WTC11 (cell line): ENCODE results near the gene FHOD3. TPM values are rescaled to one million over a fixed set of nuclear protein-coding genes. Genes with fewer than 3 reads are reported as not detected.

Experiments used
- ATAC-seq: fragments of 200-7000 bp; cut with Tn5 transposase; 2 replicates; pipeline ENCODE4 v1.10.0; 2021; ENCODE audit warnings: mild to moderate bottlenecking, moderate library complexity
- CTCF ChIA-PET: fragments of 300-600 bp; sonication (Branson Sonifier 250); formaldehyde crosslinking; loops from one replicate; lab custom pipeline; 2021; ENCODE audit warnings: antibody characterized with exemption; lab: Charles Lee
- POLR2A ChIA-PET: fragments of 350-600 bp; sonication (Branson Sonifier 250); formaldehyde crosslinking; loops from one replicate; lab custom pipeline; 2021; ENCODE audit warnings: antibody characterized with exemption; lab: Charles Lee
- DNase-seq: peaks from one replicate; pipeline ENCODE4 v3.0.0; 2021; ENCODE audit warnings: low spot score
- H3K27ac Mint-ChIP-seq: 2 replicates; pipeline ENCODE4 v1.8.0; 2021; ENCODE audit warnings: mixed read lengths
- H3K27me3 Mint-ChIP-seq: 2 replicates; pipeline ENCODE4 v1.8.0; 2021; ENCODE audit warnings: low read depth, mild to moderate bottlenecking, moderate library complexity, mixed read lengths
- H3K36me3 Mint-ChIP-seq: 2 replicates; pipeline ENCODE4 v1.8.0; 2021; ENCODE audit warnings: mixed read lengths
- H3K4me1 Mint-ChIP-seq: 2 replicates; pipeline ENCODE4 v1.8.0; 2022; ENCODE audit warnings: mixed read lengths
- H3K4me3 Mint-ChIP-seq: 2 replicates; pipeline ENCODE4 v1.8.0; 2021; ENCODE audit warnings: mild to moderate bottlenecking, moderate library complexity, mixed read lengths
- H3K9me3 Mint-ChIP-seq: 2 replicates; pipeline ENCODE4 v1.8.0; 2021; ENCODE audit warnings: mixed read lengths
- AR ChIP-seq: fragments of 250-450 bp; sonication (Bioruptor Pico); IDR thresholded peaks from 2 replicates; pipeline ENCODE4 v1.9.0; 2021; ENCODE audit warnings: mild to moderate bottlenecking
- ATF6 ChIP-seq: sonication (generic); formaldehyde crosslinking; IDR thresholded peaks from 2 replicates; pipeline ENCODE4 v1.8.1; 2023; ENCODE audit warnings: mild to moderate bottlenecking, missing genetic modification reagents
- CTCF ChIP-seq: fragments of 200-600 bp; IDR thresholded peaks from 2 replicates; pipeline ENCODE4 v1.8.0; 2022; ENCODE audit warnings: antibody characterized with exemption
- ELF4 ChIP-seq: sonication (generic); formaldehyde crosslinking; IDR thresholded peaks from 2 replicates; pipeline ENCODE4 v1.8.1; 2022; ENCODE audit warnings: low read depth, mild to moderate bottlenecking, moderate library complexity, missing genetic modification reagents
- JUN ChIP-seq: sonication (generic); formaldehyde crosslinking; IDR thresholded peaks from 2 replicates; pipeline ENCODE4 v1.8.0; 2023; ENCODE audit warnings: mild to moderate bottlenecking, missing genetic modification reagents
- MYBL2 ChIP-seq: sonication (generic); formaldehyde crosslinking; IDR thresholded peaks from 2 replicates; pipeline ENCODE4 v1.8.1; 2023; ENCODE audit warnings: mild to moderate bottlenecking, moderate library complexity, missing genetic modification reagents
- NR1H2 ChIP-seq: sonication (generic); formaldehyde crosslinking; IDR thresholded peaks from 2 replicates; pipeline ENCODE4 v1.9.0; 2021; ENCODE audit warnings: mild to moderate bottlenecking, moderate library complexity, missing genetic modification reagents
- RORB ChIP-seq: fragments of 250-450 bp; sonication (Bioruptor Pico); IDR thresholded peaks from 2 replicates; pipeline ENCODE4 v1.9.0; 2021; ENCODE audit warnings: mild to moderate bottlenecking
- SMAD3 ChIP-seq: sonication (generic); formaldehyde crosslinking; IDR thresholded peaks from 2 replicates; pipeline ENCODE4 v1.8.0; 2022; ENCODE audit warnings: missing genetic modification reagents, mild to moderate bottlenecking, borderline replicate concordance
- ZBTB21 ChIP-seq: sonication (generic); formaldehyde crosslinking; IDR thresholded peaks from 2 replicates; pipeline ENCODE4 v1.8.1; 2023; ENCODE audit warnings: mild to moderate bottlenecking, missing genetic modification reagents, borderline replicate concordance
- ZMAT4 ChIP-seq: fragments of 250-450 bp; sonication (Bioruptor Pico); IDR thresholded peaks from 2 replicates; pipeline ENCODE4 v1.9.0; 2021; ENCODE audit warnings: mild to moderate bottlenecking
- ZNF423 ChIP-seq: fragments of 250-450 bp; sonication (Bioruptor Pico); IDR thresholded peaks from 2 replicates; pipeline ENCODE4 v2.1.2; 2022; ENCODE audit warnings: mild to moderate bottlenecking, moderate library complexity
- ZNF425 ChIP-seq: fragments of 250-450 bp; sonication (Bioruptor Pico); conservative IDR thresholded peaks from 2 replicates; pipeline ENCODE4 v1.9.0; 2021; ENCODE audit warnings: mild to moderate bottlenecking
- total RNA-seq: library from RNA; stranded (reverse); gene quantifications from 3 replicates; pipeline ENCODE4 v1.2.3, GENCODE V29; 2021
- TF ChIP-seq, protein P1 (sequence below): sonication (generic); formaldehyde crosslinking; IDR thresholded peaks from 2 replicates; pipeline ENCODE4 v1.8.0; 2022; ENCODE audit warnings: mild to moderate bottlenecking, missing genetic modification reagents
- TF ChIP-seq, protein P2 (sequence below): sonication (generic); formaldehyde crosslinking; IDR thresholded peaks from 2 replicates; pipeline ENCODE4 v1.8.1; 2022; ENCODE audit warnings: mild to moderate bottlenecking, missing genetic modification reagents, moderate library complexity, borderline replicate concordance
- TF ChIP-seq, protein P3 (sequence below): fragments of 250-450 bp; sonication (Bioruptor Pico); IDR thresholded peaks from 2 replicates; pipeline ENCODE4 v2.1.2; 2022; ENCODE audit warnings: mild to moderate bottlenecking, moderate library complexity
- TF ChIP-seq, protein P4 (sequence below): sonication (generic); formaldehyde crosslinking; conservative IDR thresholded peaks from 2 replicates; pipeline ENCODE4 v1.8.1; 2022; ENCODE audit warnings: mild to moderate bottlenecking, missing genetic modification reagents
- TF ChIP-seq, protein P5 (sequence below): sonication (generic); formaldehyde crosslinking; IDR thresholded peaks from 2 replicates; pipeline ENCODE4 v1.8.1; 2023; ENCODE audit warnings: mild to moderate bottlenecking, missing genetic modification reagents, moderate library complexity

Gene FHOD3
- total RNA-seq, 1 experiment from 2014 or later: 3.8 TPM

GRCh38 chr18:36706134-36706881, 408.8 kb downstream of the FHOD3 start (continued):
- TF ChIP-seq, protein P1, sequence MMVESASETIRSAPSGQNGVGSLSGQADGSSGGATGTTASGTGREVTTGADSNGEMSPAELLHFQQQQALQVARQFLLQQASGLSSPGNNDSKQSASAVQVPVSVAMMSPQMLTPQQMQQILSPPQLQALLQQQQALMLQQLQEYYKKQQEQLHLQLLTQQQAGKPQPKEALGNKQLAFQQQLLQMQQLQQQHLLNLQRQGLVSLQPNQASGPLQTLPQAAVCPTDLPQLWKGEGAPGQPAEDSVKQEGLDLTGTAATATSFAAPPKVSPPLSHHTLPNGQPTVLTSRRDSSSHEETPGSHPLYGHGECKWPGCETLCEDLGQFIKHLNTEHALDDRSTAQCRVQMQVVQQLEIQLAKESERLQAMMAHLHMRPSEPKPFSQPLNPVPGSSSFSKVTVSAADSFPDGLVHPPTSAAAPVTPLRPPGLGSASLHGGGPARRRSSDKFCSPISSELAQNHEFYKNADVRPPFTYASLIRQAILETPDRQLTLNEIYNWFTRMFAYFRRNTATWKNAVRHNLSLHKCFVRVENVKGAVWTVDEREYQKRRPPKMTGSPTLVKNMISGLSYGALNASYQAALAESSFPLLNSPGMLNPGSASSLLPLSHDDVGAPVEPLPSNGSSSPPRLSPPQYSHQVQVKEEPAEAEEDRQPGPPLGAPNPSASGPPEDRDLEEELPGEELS (CRISPR knock-in tag): no peak
- TF ChIP-seq RORB (CRISPR knock-in tag): no peak

GRCh38 chr18:36708366-36708765, 410.9 kb downstream of the FHOD3 start:
- CTCF ChIA-PET: interaction anchor here (0.6 kb wide), 1 partner anchor 736 kb away, joined by 5 read pairs; no protein-coding TSS in a partner anchor
- H3K27ac Mint-ChIP-seq: no peak overlapping the region
- DNase-seq: no peak

More at GRCh38 chr18:36708366-36708765, 410.9 kb downstream of the FHOD3 start:
- TF ChIP-seq, protein P2, sequence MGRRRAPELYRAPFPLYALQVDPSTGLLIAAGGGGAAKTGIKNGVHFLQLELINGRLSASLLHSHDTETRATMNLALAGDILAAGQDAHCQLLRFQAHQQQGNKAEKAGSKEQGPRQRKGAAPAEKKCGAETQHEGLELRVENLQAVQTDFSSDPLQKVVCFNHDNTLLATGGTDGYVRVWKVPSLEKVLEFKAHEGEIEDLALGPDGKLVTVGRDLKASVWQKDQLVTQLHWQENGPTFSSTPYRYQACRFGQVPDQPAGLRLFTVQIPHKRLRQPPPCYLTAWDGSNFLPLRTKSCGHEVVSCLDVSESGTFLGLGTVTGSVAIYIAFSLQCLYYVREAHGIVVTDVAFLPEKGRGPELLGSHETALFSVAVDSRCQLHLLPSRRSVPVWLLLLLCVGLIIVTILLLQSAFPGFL (CRISPR knock-in tag): no peak
- TF ChIP-seq AR: no peak
- TF ChIP-seq ZNF423: no peak
- TF ChIP-seq, protein P3, sequence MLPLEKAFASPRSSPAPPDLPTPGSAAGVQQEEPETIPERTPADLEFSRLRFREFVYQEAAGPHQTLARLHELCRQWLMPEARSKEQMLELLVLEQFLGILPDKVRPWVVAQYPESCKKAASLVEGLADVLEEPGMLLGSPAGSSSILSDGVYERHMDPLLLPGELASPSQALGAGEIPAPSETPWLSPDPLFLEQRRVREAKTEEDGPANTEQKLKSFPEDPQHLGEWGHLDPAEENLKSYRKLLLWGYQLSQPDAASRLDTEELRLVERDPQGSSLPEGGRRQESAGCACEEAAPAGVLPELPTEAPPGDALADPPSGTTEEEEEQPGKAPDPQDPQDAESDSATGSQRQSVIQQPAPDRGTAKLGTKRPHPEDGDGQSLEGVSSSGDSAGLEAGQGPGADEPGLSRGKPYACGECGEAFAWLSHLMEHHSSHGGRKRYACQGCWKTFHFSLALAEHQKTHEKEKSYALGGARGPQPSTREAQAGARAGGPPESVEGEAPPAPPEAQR (CRISPR knock-in tag): no peak
- TF ChIP-seq, protein P4, sequence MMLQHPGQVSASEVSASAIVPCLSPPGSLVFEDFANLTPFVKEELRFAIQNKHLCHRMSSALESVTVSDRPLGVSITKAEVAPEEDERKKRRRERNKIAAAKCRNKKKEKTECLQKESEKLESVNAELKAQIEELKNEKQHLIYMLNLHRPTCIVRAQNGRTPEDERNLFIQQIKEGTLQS (CRISPR knock-in tag): no peak
- no peak for TF ChIP-seq ZBTB21
- no peak for TF ChIP-seq ZNF425 (CRISPR knock-in tag)
- TF ChIP-seq JUN: no peak
- no peak for TF ChIP-seq ELF4 (CRISPR knock-in tag)
- TF ChIP-seq, protein P5, sequence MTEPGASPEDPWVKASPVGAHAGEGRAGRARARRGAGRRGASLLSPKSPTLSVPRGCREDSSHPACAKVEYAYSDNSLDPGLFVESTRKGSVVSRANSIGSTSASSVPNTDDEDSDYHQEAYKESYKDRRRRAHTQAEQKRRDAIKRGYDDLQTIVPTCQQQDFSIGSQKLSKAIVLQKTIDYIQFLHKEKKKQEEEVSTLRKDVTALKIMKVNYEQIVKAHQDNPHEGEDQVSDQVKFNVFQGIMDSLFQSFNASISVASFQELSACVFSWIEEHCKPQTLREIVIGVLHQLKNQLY (CRISPR knock-in tag): no peak
- TF ChIP-seq CTCF: no peak
- no peak for TF ChIP-seq ZMAT4
- no peak for TF ChIP-seq MYBL2
- TF ChIP-seq ATF6 (CRISPR knock-in tag): no peak
- no peak for TF ChIP-seq NR1H2 (CRISPR knock-in tag)
- TF ChIP-seq SMAD3 (CRISPR knock-in tag): no peak
- Mint-ChIP-seq H3K9me3 (no peaks in the 10 kb centered on the region), H3K4me1 (no peaks in the 10 kb centered on the region), H3K4me3 (no peak overlapping the region), H3K27me3 (peaks cover 3% of the 10 kb centered on the region), H3K36me3 (no peaks in the 10 kb centered on the region)
- POLR2A ChIA-PET: no interaction called here
- ATAC-seq: no peak
